OCI-LY1 (cell line): Measurements from ENCODE around the gene BABAM2.

Experiments
- H2AFZ ChIP-seq: fragments of 200-600 bp; sonication (generic), shearing (Covaris generic); 2 replicates; pipeline ENCODE4 v1.6.0; 2014; ENCODE audit warnings: antibody characterized with exemption, mild to moderate bottlenecking, low read length
- H3F3A ChIP-seq: fragments of 200-600 bp; sonication (generic), shearing (Covaris generic); 2 replicates; pipeline ENCODE4 v1.6.0; 2014; ENCODE audit warnings: mild to moderate bottlenecking, antibody characterized with exemption, low read length, moderate library complexity; ENCODE audit not compliant: insufficient read depth
- H3K27ac ChIP-seq: fragments of 200-600 bp; sonication (generic); 2 replicates; pipeline ENCODE4 v1.5.1; 2014; ENCODE audit warnings: low read length, mixed run types, mild to moderate bottlenecking, low read depth; ENCODE audit not compliant: poor library complexity, severe bottlenecking
- H3K27me3 ChIP-seq: fragments of 200-600 bp; sonication (generic); 2 replicates; pipeline ENCODE4 v1.6.0; 2014; ENCODE audit warnings: antibody characterized with exemption, mild to moderate bottlenecking, low read length, moderate library complexity; ENCODE audit not compliant: insufficient read depth
- H3K36me3 ChIP-seq: fragments of 200-600 bp; sonication (generic); 2 replicates; pipeline ENCODE4 v1.6.1; 2014; ENCODE audit warnings: mild to moderate bottlenecking, antibody characterized with exemption, low read length, moderate library complexity, mixed read lengths; ENCODE audit not compliant: insufficient read depth
- H3K4me1 ChIP-seq: fragments of 200-600 bp; sonication (generic); 2 replicates; pipeline ENCODE4 v1.5.1; 2014; ENCODE audit warnings: mild to moderate bottlenecking, low read length, moderate library complexity; ENCODE audit not compliant: insufficient read depth, severe bottlenecking
- H3K4me2 ChIP-seq: fragments of 200-600 bp; sonication (generic), shearing (Covaris generic); 2 replicates; pipeline ENCODE4 v1.6.1; 2014; ENCODE audit warnings: low read length
- H3K4me3 ChIP-seq: fragments of 200-600 bp; sonication (generic); 2 replicates; pipeline ENCODE4 v1.5.1; 2014; ENCODE audit warnings: low read length, low read depth, mild to moderate bottlenecking, mixed read lengths; ENCODE audit not compliant: poor library complexity, severe bottlenecking
- H3K79me2 ChIP-seq: fragments of 200-600 bp; shearing (Covaris generic); 2 replicates; pipeline ENCODE4 v1.6.1; 2016; ENCODE audit warnings: mixed run types, low read length, mixed read lengths; ENCODE audit not compliant: insufficient read depth
- H3K9ac ChIP-seq: fragments of 200-600 bp; sonication (generic), shearing (Covaris generic); 2 replicates; pipeline ENCODE4 v1.6.1; 2014; ENCODE audit warnings: mild to moderate bottlenecking, low read length, mixed read lengths
- H3K9me2 ChIP-seq: fragments of 200-600 bp; sonication (generic), shearing (Covaris generic); 2 replicates; pipeline ENCODE4 v1.6.1; 2014; ENCODE audit warnings: low read depth, mild to moderate bottlenecking, low read length, mixed read lengths
- H3K9me3 ChIP-seq: fragments of 200-600 bp; shearing (Covaris generic); 2 replicates; pipeline ENCODE4 v1.6.1; 2014; ENCODE audit warnings: low read length, mixed read lengths
- H4K20me1 ChIP-seq: fragments of 200-600 bp; sonication (generic), shearing (Covaris generic); 2 replicates; pipeline ENCODE4 v1.6.0; 2016; ENCODE audit warnings: mild to moderate bottlenecking, low read length; ENCODE audit not compliant: insufficient read depth
- EZH2 ChIP-seq: fragments of 200-600 bp; sonication (generic), shearing (Covaris generic); IDR thresholded peaks from 2 replicates; pipeline ENCODE4 v1.8.0; 2017; ENCODE audit warnings: borderline replicate concordance, mixed run types, mild to moderate bottlenecking, antibody characterized with exemption, low read length, moderate library complexity, mixed read lengths
- TF ChIP-seq, protein P1 (sequence below): fragments of 200-600 bp; sonication (generic), shearing (Covaris generic); IDR thresholded peaks from 2 replicates; pipeline ENCODE4 v1.5.1; 2017; ENCODE audit warnings: mild to moderate bottlenecking, antibody characterized with exemption, low read length, moderate library complexity, mixed read lengths

BABAM2 gene

DNA sequence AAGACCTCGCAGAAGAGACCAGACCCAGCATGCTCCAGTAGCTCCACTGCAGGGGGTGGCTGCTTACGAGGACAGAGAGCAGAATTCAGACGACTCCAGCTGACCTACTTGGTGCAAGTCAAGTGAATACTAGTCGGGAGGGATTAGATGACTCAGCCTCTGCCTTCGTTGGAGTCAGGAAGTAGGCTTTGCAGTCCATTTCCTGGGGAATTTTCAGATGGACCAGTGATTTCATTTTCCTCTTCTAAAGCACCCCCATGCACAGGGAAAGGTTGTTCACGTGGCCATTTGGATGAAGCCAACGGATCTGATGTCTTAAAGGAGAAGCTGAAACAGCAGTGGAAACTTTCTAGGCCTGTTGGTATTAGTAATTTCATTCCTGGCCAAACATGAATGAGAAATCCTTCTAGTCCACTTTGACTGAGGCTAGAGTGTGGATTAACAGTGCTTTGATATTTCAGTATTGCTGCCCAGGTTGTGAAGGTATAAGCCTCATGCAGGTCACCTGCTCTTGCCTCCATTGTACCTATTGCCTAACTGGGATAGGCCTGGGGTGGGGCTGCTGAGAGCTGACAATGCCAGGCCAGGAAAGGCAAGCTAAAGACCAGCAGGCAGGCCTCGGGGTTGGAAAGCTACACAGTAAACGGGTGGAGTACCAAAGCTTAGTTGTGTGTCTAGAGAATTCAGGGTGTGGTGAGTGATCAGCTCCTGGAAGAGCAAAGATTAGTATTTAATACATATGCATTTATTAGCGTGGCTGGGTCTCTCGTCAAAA is 384.6 kb downstream of the BABAM2 start:
- TF ChIP-seq, protein P1, sequence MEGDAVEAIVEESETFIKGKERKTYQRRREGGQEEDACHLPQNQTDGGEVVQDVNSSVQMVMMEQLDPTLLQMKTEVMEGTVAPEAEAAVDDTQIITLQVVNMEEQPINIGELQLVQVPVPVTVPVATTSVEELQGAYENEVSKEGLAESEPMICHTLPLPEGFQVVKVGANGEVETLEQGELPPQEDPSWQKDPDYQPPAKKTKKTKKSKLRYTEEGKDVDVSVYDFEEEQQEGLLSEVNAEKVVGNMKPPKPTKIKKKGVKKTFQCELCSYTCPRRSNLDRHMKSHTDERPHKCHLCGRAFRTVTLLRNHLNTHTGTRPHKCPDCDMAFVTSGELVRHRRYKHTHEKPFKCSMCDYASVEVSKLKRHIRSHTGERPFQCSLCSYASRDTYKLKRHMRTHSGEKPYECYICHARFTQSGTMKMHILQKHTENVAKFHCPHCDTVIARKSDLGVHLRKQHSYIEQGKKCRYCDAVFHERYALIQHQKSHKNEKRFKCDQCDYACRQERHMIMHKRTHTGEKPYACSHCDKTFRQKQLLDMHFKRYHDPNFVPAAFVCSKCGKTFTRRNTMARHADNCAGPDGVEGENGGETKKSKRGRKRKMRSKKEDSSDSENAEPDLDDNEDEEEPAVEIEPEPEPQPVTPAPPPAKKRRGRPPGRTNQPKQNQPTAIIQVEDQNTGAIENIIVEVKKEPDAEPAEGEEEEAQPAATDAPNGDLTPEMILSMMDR = no peak
- no peak for TF ChIP-seq EZH2
- no peaks in the 10 kb centered on the region for H3K4me1 ChIP-seq
- H2AFZ ChIP-seq = no peak overlapping the region
- no peaks in the 10 kb centered on the region for H3F3A ChIP-seq
- no peaks in the 10 kb centered on the region for H3K9me3 ChIP-seq
- H3K36me3 ChIP-seq = no peaks in the 10 kb centered on the region
- H3K4me2 ChIP-seq = no peak overlapping the region
- H3K79me2 ChIP-seq = no peaks in the 10 kb centered on the region
- H3K9me2 ChIP-seq = no peaks in the 10 kb centered on the region
- H3K9ac ChIP-seq = no peak overlapping the region
- no peaks in the 10 kb centered on the region for H3K27me3 ChIP-seq
- no peaks in the 10 kb centered on the region for H4K20me1 ChIP-seq
- no peak overlapping the region for H3K27ac ChIP-seq
- H3K4me3 ChIP-seq = no peak overlapping the region

DNA sequence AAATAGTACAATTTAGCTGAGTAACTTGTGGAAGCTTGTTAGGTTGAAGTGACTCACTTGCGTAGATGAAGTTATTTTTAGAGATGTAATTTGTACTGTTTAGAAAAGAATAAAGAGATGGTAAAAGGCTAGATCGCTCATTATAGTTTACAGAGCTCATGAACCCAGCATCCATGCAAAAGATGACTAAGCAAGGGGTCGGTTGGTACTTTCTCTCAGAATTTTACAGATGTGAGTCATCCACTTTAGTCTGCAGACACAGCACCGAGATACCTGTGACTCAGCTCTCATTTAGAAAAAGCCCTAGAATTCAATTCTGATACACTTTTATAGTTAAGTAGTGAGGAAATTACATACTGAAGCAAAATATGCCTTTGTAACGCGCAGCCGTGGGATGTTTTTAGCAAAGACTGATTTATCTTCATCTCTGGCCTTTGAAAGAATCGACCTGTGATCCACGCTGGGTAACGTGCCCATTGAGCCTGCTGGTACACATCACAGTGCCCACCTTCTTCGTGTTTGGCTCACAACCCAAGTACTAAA is 385.6 kb downstream of the BABAM2 start:
- H2AFZ ChIP-seq = no peak overlapping the region
- H3K9ac ChIP-seq = no peak overlapping the region
- no peak overlapping the region for H3K27ac ChIP-seq

DNA sequence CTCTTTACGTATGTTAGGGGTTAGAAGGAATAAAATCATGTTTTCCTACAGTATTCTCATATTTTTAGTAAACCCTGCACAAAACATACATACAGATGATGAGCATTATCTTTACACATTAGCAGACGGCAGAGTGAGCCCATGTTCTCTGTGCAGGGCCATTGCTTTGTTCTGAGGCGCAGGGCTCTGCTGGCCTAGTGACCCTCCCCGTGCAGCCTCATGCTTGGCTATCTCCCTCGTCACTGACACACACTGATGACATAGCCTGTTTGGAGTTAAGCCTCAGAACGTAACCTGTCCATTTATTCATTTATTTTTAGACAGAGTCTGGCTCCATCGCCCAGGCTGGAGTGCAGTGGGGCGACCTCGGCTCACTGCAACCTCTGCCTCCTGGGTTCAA is 386.3 kb downstream of the BABAM2 start:
- Histone ChIP-seq H3K4me2 (no peak overlapping the region), H3F3A (no peaks in the 10 kb centered on the region), H3K79me2 (no peaks in the 10 kb centered on the region), H3K9me2 (no peaks in the 10 kb centered on the region), H3K4me1 (no peaks in the 10 kb centered on the region), H2AFZ (no peak overlapping the region), H3K27me3 (no peaks in the 10 kb centered on the region), H3K27ac (no peak overlapping the region), H3K36me3 (no peaks in the 10 kb centered on the region), H3K4me3 (no peak overlapping the region), H4K20me1 (no peaks in the 10 kb centered on the region), H3K9me3 (no peaks in the 10 kb centered on the region), H3K9ac (no peak overlapping the region)
- TF ChIP-seq EZH2 = no peak
- TF ChIP-seq, protein P1 = no peak

More for the DNA sequence above, 385.6 kb downstream of the BABAM2 start:
- Histone ChIP-seq H3K27me3 (no peaks in the 10 kb centered on the region), H3K4me2 (no peak overlapping the region), H3K9me3 (no peaks in the 10 kb centered on the region), H3K36me3 (no peaks in the 10 kb centered on the region), H3K9me2 (no peaks in the 10 kb centered on the region), H3K4me3 (no peak overlapping the region), H3K4me1 (no peaks in the 10 kb centered on the region), H3K79me2 (no peaks in the 10 kb centered on the region), H3F3A (no peaks in the 10 kb centered on the region), H4K20me1 (no peaks in the 10 kb centered on the region)
- TF ChIP-seq, protein P1 = no peak
- no peak for TF ChIP-seq EZH2
